Measurements from ENCODE around the gene DPP7.

GRCh38 chr9:137110911-137111787 is 3.4 kb downstream of the DPP7 start:
- TF ChIP-seq CTCF (conservative IDR thresholded peaks at IDR 0.05; ENCODE audit: low read length) (no peak), EZH2phosphoT487 (IDR thresholded peaks at IDR 0.05; ENCODE audit: borderline replicate concordance, low read depth, low read length) (no peak)

Data from OCI-LY7 (cell line).